Occipital lobe (tissue), 2 donors: Measurements from ENCODE around the gene MAN2A2. TPM values are rescaled to one million over a fixed set of nuclear protein-coding genes. Genes with fewer than 3 reads are reported as not detected.

Experiments
- DNase-seq: peaks from one replicate; lab custom pipeline; 2025; lab: John Stamatoyannopoulos, UW
- total RNA-seq: library from RNA; depleted of rRNA; stranded (reverse); fragments of >200 nt; gene quantifications from one replicate; pipeline ENCODE4 v1.2.3, GENCODE V29; 2014

Gene MAN2A2
- total RNA-seq, 1 donor from 2014 or later = 32.4 TPM

GRCh38 chr15:90942354-90943120, 39.4 kb downstream of the MAN2A2 start:
- DNase-seq = no peak

DNA sequence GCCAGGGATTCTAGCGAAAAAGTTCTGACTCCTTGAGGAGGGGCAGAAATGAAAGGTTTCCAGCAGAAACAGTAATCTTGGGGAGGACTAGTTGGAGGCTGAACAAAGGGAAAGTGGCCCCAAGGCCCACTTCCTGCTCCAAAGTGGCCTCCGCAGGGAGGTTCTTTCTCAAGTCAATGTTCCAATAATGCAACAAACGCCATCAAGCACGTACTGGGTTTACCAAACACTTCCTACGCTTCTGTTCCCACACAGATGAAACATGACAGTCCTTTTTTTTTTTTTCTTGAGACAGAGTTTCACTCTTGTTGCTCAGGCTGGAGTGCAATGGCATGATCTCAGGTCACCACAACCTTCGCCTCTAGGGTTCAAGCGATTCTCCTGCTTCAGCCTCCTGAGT, 42.0 kb downstream of the MAN2A2 start:
- DNase-seq = no peak

DNA sequence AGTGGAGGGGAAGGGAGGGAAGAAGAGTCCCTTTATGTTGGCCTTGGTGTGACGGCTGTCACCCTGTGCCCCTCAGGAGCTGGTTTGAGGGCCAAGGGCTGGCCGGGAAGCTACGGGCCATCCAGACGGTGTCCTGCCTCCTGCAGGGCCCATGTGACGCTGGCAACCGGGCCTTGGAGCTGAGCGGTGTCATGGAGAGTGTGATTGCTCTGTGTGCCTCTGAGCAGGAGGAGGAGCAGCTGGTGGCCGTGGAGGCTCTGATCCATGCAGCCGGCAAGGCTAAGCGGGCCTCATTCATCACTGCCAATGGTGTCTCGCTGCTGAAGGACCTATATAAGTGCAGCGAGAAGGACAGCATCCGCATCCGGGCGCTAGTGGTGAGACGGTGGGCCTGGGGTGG, 43.4 kb downstream of the MAN2A2 start:
- DNase-seq = no peak

DNA sequence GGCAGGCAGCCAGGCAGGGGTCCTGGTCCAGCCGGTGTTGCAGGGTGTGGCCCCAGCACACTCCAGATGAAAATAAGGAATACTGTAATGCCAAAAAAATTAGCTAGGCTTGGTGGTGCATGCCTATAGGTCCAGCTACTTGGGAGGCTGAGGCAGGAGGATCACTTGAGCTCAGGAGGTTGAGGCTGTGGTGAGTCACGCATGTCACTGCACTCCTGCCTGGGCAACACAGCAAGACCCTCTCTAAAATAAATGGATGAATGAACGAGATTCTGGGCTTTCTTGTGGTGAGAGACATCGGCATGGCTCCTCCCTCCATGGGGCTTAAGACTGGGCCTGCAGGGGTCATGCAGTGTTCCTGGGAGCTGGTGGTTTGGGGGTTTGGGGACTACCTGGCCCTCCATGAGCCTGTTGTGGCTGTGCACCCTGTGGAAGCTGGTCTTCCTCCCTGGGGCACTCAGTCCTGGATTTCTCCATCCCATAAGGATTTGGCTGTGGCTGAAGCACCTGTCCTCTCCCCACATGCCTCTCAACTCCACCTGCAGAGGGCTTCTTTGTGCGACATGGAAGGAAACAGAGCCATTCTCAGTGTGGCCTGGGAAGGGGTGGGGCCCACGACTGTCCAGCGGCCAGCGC, 44.0 kb downstream of the MAN2A2 start:
- DNase-seq = no peak

DNA sequence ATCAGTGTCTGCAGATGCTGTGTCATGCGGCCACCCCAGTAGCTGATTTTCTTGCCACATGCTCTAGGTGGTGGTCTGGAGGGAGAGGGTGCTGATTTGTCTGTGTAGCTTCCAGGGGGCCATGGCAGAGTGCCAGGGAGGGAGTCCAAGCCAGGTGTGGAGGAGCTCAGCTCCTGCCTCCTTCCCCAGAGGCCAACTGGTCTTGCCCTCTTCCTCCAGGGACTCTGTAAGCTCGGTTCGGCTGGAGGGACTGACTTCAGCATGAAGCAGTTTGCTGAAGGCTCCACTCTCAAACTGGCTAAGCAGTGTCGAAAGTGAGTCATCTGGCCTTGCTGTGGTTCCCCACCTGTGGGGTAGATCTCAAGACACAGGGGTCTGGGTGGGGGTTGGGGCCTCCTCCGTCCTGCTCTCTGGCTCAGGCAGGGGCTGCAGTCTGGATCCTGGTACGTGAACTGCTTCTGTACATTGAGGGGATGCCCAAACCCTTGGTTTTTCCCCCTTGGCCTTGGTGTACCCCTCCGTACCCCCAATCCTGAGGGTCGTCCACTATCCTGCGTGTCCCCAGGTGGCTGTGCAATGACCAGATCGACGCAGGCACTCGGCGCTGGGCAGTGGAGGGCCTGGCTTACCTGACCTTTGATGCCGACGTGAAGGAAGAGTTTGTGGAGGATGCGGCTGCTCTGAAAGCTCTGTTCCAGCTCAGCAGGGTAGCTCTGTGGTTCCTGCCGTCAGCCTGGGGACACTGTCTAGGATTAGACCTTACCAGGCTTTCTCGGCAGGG, 44.7 kb downstream of the MAN2A2 start:
- no peak for DNase-seq

- DNase-seq = no peak
Observed at GRCh38 chr15:90948506-90948905, 45.4 kb downstream of the MAN2A2 start.

DNA sequence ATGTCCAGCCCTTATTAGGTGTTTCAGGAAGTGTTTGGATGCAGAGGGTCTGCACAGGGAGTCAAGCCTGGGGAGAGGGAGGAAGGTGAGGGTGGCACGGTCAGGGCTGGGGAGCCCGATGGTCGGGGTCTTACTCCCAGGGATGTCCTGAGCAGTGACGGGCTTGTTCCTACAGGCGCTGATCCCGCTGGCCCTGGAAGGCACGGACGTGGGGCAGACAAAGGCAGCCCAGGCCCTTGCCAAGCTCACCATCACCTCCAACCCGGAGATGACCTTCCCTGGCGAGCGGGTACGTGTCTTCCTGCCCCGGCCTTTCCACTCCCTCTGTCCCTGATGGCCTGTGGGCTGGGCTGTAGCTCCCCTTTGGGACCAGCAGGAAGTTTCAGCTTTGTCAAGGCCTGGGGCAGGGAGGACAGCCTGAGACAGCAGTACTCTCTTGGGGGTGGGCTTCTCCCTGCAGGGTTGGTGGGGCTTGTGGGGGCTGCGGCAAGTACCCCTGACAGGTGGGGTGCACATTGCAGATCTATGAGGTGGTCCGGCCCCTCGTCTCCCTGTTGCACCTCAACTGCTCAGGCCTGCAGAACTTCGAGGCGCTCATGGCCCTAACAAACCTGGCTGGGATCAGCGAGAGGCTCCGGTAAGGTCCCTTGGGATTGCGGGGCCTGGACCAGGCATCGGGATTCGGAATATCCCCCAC, 47.0 kb downstream of the MAN2A2 start:
- DNase-seq = no peak

- DNase-seq = no peak
Observed at GRCh38 chr15:90950676-90951075, 47.6 kb downstream of the MAN2A2 start.

DNA sequence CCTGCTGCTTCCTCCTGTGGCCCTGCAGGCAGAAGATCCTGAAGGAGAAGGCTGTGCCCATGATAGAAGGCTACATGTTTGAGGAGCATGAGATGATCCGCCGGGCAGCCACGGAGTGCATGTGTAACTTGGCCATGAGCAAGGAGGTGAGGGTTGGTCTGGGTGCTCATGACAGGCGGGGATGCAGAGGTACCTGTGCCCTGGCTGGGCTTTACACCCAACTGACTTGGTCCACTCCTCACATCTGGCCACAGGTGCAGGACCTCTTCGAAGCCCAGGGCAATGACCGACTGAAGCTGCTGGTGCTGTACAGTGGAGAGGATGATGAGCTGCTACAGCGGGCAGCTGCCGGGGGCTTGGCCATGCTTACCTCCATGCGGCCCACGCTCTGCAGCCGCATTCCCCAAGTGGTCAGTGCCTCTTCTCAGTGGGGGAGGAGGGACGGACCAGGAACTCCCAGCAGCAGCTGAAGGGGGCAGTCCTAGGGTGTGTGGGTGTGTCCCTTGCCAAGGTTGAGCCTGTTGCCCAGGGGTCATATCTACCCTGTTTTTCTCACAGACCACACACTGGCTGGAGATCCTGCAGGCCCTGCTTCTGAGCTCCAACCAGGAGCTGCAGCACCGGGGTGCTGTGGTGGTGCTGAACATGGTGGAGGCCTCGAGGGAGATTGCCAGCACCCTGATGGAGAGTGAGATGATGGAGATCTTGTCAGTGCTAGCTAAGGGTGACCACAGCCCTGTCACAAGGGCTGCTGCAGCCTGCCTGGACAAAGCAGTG, 50.0 kb downstream of the MAN2A2 start:
- no peak for DNase-seq

GRCh38 chr15:90953947-90954711, 51.0 kb downstream of the MAN2A2 start:
- DNase-seq = no peak

- DNase-seq = peak; percentile 90
Observed at GRCh38 chr15:90954712-90955623, 51.9 kb downstream of the MAN2A2 start, which contains the start of gene RCCD1. Gene RCCD1, plus strand, starts transcription at chr15:90954884. Its CDS starts 1,851 bp downstream, at chr15:90956735.

DNA sequence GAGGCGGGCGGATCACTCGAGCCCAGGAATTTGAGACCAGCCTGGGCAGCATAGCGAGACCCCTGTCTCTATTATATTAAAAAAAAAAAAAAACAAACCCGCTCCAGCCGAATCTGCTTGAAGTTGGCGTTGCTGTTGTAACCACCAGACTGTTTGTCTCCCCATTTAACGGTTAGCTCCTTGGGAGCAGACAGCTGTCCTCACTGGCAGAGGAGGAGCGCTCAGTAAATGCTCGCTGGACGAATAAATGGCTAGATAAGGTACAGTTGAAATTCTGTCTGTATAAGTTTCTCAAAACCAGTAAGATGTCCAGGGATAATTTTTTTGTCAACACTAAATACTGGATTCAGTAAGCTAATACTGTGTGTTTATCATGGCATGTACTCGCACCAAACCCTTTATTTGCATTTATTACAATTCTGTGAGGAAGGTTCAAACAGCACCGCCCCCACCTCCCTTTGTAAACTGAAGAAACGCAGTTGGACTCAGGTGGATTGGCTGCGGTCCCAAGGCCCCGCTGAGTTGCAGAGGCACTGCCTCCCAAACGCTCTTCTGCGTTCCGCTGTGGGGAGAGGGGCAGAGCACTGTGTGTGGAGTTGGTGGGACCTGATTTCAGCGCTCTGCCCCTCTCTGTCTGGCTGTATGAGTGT, 52.6 kb downstream of the MAN2A2 start:
- DNase-seq = no peak

GRCh38 chr15:90956274-90957030, 53.4 kb downstream of the MAN2A2 start:
- DNase-seq = peak; percentile 70

- DNase-seq = peak; percentile 52
Observed at GRCh38 chr15:90957031-90957790, 54.1 kb downstream of the MAN2A2 start.

DNA sequence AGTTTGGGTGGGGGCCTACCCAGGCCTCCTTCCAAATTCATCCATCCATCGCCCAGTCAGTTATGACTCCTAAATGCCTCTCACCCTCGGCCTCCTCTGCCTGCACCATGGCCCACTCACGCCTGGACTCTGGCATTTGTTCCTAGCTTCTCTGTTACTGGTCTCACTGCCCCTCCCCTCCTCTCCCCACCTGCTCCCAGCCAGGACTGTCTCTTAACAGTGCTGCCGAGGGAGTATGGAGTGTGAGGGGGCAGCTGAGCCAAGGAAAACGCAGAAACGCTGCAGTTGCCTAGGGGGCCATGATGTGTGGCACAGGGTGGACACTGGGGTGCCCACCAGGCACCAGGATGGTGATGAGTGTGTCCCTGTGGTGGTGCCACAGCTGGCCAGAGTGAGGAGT, 54.7 kb downstream of the MAN2A2 start:
- DNase-seq = no peak

DNA sequence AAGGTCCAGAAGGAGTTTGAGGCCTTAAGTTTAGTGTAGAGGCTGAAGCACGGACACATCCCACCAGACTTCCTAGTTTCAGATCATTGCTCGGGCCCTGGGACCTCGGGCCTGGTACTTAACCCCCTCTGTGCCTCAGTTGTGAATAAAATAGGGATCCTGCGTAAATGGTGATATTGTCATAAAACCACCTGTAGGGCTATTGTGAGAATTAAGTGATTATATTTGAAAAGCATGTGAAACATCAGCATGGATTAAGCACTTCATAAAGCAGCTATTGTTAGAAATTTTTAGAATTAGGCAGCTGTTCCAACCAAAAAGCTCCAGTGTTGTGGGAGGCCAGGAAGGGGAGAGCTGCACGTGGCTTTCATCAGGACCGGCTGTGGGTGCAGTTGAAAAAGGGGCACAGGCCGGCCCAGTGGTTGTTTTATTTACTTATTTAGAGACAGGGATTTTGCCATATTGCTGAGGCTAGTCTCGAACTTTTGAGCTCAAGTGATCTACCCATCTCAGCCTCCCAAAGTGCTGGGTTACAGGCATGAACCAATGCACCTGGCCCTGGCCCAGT, 56.0 kb downstream of the MAN2A2 start:
- no peak for DNase-seq

- peak; percentile 60 for DNase-seq
Observed at GRCh38 chr15:90959894-90960293, 56.8 kb downstream of the MAN2A2 start.
